WERI-Rb-1 (cell line): ENCODE measurements around the gene HSFX1.
"Not testable (repeated sequence)": the region's sequence is repeated elsewhere in the genome, so short reads cannot be mapped to it uniquely, and the experiment has no call there.

ENCODE experiments used
- DNase-seq: peaks from one replicate; pipeline ENCODE4 v3.0.0-alpha.2; 2020
- H3K27ac ChIP-seq: fragments of 250-450 bp; sonication (Bioruptor Pico); 2 replicates; pipeline ENCODE4 v1.5.1; 2020; ENCODE audit warnings: mild to moderate bottlenecking, moderate library complexity
- H3K27me3 ChIP-seq: fragments of 250-450 bp; sonication (Bioruptor Pico); 2 replicates; pipeline ENCODE4 v1.5.1; 2021; ENCODE audit warnings: mild to moderate bottlenecking, low read depth, moderate library complexity; ENCODE audit not compliant: insufficient read depth, severe bottlenecking
- H3K36me3 ChIP-seq: fragments of 250-450 bp; sonication (Bioruptor Pico); 2 replicates; pipeline ENCODE4 v1.5.1; 2020; ENCODE audit warnings: mild to moderate bottlenecking, moderate library complexity
- H3K4me3 ChIP-seq: 2 replicates; pipeline ENCODE4 v1.5.1; 2011; ENCODE audit warnings: low read depth, mild to moderate bottlenecking, control low read depth, low read length
- H3K9me3 ChIP-seq: fragments of 250-450 bp; sonication (Bioruptor Pico); 2 replicates; pipeline ENCODE4 v1.5.1; 2021; ENCODE audit warnings: mild to moderate bottlenecking, moderate library complexity; ENCODE audit not compliant: severe bottlenecking
- CTCF ChIP-seq: IDR thresholded peaks from 2 replicates; pipeline ENCODE4 v1.5.1; 2011; ENCODE audit warnings: low read depth, mild to moderate bottlenecking, control low read depth, inconsistent platforms, low read length

The HSFX1 gene, protein sequence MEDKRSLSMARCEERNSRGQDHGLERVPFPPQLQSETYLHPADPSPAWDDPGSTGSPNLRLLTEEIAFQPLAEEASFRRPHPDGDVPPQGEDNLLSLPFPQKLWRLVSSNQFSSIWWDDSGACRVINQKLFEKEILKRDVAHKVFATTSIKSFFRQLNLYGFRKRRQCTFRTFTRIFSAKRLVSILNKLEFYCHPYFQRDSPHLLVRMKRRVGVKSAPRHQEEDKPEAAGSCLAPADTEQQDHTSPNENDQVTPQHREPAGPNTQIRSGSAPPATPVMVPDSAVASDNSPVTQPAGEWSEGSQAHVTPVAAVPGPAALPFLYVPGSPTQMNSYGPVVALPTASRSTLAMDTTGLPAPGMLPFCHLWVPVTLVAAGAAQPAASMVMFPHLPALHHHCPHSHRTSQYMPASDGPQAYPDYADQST

GRCh38 chrX:149773768-149774167 is at the start of gene HSFX1:
HSFX1 (plus strand) TSS chrX:149774068; CDS start chrX:149774682, 614 bp downstream.
- not testable (repeated sequence) for H3K36me3 ChIP-seq, H3K27me3 ChIP-seq, DNase-seq, H3K4me3 ChIP-seq, H3K9me3 ChIP-seq, H3K27ac ChIP-seq

GRCh38 chrX:149727308-149727707 is 46.6 kb upstream of the HSFX1 start:
- not testable (repeated sequence) for H3K36me3 ChIP-seq, H3K27ac ChIP-seq, H3K9me3 ChIP-seq, H3K27me3 ChIP-seq, DNase-seq, H3K4me3 ChIP-seq

DNA sequence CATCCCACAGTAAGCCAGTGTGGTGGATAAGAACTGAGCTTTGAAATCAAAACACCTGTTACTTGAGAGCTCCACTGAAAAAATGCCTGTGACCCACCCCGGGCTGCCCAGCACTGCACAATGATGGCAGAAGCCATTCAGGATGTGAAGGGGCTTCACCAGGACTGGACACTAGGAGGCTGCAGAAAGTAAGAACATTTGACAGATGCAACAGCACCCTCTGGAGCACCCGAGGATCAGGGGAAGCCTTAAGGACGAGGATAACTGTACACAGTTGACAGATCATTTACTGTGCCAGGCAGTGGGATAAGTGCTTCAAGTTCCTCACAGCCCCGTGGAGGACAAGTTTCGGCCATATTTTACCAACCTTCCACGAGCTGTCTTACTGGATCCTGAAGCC is 31.6 kb upstream of the HSFX1 start:
- H3K27me3 ChIP-seq, H3K4me3 ChIP-seq, DNase-seq, H3K36me3 ChIP-seq, H3K27ac ChIP-seq, H3K9me3 ChIP-seq: not testable (repeated sequence)

DNA sequence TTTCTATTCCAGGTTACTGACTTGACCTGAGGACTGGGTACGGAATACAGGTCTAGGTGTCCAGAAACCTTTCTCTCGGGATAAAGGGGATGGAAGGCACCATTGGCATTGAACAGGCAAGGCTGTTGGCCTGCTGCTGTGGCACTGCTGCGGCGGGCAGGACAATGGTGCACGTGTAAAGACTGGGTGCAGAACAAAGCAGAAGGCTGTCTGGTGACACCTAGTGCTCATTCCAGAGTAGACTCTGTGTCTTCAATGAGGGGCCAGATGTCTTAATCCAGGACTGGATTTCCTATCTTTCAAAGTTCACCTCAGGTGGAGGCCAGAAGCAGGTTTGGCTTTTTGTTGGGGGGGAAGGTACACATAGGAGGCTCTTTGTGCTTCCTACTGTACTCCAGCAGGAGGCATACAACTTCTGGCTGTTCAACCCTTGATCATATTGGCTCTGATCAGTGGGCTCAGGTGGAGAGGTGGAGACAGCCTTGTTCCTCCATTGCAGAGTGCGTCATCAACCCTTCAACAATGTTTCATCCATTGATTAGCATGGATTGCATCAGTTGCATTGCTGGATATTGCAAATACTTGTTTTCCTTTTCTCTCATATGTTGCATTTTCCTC is 27.4 kb upstream of the HSFX1 start:
- not testable (repeated sequence) for H3K27me3 ChIP-seq, H3K4me3 ChIP-seq, H3K9me3 ChIP-seq, H3K27ac ChIP-seq, H3K36me3 ChIP-seq, DNase-seq

GRCh38 chrX:149757206-149758067 is 16.4 kb upstream of the HSFX1 start:
- peaks cover 38% of the 10 kb centered on the region for H3K27me3 ChIP-seq
- TF ChIP-seq CTCF = no peak
- H3K27ac ChIP-seq = no peak overlapping the region
- H3K36me3 ChIP-seq = no peaks in the 10 kb centered on the region
- H3K4me3 ChIP-seq = no peak overlapping the region
- H3K9me3 ChIP-seq = no peaks in the 10 kb centered on the region
- DNase-seq = no peak

- no peak for DNase-seq
- H3K36me3 ChIP-seq = no peaks in the 10 kb centered on the region
- H3K27me3 ChIP-seq = peaks cover 33% of the 10 kb centered on the region
These were observed 15.7 kb upstream of the HSFX1 start for GRCh38 chrX:149758068-149758714.

GRCh38 chrX:149758715-149759078 is 15.2 kb upstream of the HSFX1 start:
- DNase-seq, H3K36me3 ChIP-seq, H3K4me3 ChIP-seq, H3K9me3 ChIP-seq, H3K27ac ChIP-seq: not testable (repeated sequence)
- peaks cover 36% of the 10 kb centered on the region for H3K27me3 ChIP-seq

More at GRCh38 chrX:149758068-149758714, 15.7 kb upstream of the HSFX1 start:
- Histone ChIP-seq H3K4me3 (no peak overlapping the region), H3K27ac (no peak overlapping the region), H3K9me3 (no peaks in the 10 kb centered on the region)
- TF ChIP-seq CTCF = no peak

GRCh38 chrX:149759824-149760223 is 14.0 kb upstream of the HSFX1 start:
- no peak overlapping the region for H3K4me3 ChIP-seq
- peaks cover 36% of the 10 kb centered on the region for H3K27me3 ChIP-seq
- peak; percentile 3 for DNase-seq
- no peaks in the 10 kb centered on the region for H3K9me3 ChIP-seq
- H3K27ac ChIP-seq = no peak overlapping the region
- no peak for TF ChIP-seq CTCF
- no peaks in the 10 kb centered on the region for H3K36me3 ChIP-seq
